ENCODE measurements around the gene TMEM204.

DNA sequence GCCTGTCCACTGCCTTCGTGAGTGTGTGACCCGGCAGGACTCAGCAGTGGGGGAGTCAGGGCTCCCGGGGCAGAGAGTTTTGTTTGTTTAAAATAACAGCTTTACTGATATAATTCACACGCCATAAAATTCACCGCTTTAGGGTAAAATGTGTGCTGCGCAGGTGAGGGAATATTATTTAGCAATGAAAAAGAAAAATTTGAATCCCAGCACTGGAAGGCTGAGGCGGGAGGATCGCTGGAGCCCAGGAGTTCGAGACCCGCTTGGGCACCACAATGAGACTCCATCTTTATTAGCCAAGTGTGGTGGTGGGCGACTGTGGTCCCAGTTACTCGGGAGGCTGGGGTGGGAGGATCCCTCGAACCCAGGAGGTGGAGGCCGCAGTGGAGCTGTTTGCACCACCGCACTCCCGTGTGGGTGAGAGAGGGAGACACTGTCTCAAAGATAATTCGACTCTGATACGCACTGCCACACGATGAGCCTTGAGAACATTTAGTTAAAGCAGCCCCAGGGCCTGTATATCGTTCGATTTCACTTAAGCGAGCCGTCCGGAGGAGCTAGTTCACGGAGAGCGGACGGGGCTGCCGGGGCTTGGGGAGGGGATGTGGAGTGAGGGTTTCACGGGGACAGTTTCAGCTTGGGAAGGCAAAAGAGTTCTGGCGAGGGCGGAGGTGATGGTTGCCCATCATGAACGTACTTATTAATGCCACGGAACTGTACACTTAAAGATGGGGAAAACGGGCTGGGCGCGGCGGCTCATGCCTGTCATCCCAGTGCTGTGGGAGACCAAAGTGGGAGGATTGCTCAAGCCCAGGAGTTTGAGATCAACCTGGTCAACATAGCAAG lies 30.1 kb upstream of the TMEM204 start:
- TF ChIP-seq, protein P1, sequence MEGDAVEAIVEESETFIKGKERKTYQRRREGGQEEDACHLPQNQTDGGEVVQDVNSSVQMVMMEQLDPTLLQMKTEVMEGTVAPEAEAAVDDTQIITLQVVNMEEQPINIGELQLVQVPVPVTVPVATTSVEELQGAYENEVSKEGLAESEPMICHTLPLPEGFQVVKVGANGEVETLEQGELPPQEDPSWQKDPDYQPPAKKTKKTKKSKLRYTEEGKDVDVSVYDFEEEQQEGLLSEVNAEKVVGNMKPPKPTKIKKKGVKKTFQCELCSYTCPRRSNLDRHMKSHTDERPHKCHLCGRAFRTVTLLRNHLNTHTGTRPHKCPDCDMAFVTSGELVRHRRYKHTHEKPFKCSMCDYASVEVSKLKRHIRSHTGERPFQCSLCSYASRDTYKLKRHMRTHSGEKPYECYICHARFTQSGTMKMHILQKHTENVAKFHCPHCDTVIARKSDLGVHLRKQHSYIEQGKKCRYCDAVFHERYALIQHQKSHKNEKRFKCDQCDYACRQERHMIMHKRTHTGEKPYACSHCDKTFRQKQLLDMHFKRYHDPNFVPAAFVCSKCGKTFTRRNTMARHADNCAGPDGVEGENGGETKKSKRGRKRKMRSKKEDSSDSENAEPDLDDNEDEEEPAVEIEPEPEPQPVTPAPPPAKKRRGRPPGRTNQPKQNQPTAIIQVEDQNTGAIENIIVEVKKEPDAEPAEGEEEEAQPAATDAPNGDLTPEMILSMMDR (IDR thresholded peaks at IDR 0.05; ENCODE audit: low read depth, low read length), result no peak
- TF ChIP-seq EZH2phosphoT487 (IDR thresholded peaks at IDR 0.05; ENCODE audit: low read depth), result no peak
